HepG2 (cell line): ENCODE data around the gene OGFOD3. TPM values are rescaled to one million over a fixed set of nuclear protein-coding genes. Genes with fewer than 3 reads are reported as not detected.
A peak's percentile ranks its signal among the peaks of the same experiment; 100 is the strongest.

ENCODE experiments used
- AHR ChIP-seq: IDR thresholded peaks from 2 replicates; pipeline ENCODE4 v1.6.1; 2018; ENCODE audit warnings: missing genetic modification reagents, missing compliant biosample characterization
- DZIP1 ChIP-seq: sonication (generic); formaldehyde crosslinking; IDR thresholded peaks from 2 replicates; pipeline ENCODE4 v1.5.0; 2020; ENCODE audit warnings: mild to moderate bottlenecking, missing genetic modification reagents
- ISX ChIP-seq: sonication (generic); formaldehyde crosslinking; conservative IDR thresholded peaks from 2 replicates; pipeline ENCODE4 v1.5.0; 2020; ENCODE audit warnings: missing genetic modification reagents
- RXRB ChIP-seq: IDR thresholded peaks from 2 replicates; pipeline ENCODE4 v1.6.1; 2016; ENCODE audit warnings: borderline replicate concordance, missing genetic modification reagents, missing compliant biosample characterization
- ZBTB39 ChIP-seq: sonication (generic); formaldehyde crosslinking; IDR thresholded peaks from 2 replicates; pipeline ENCODE4 v1.5.0; 2020; ENCODE audit warnings: missing genetic modification reagents
- ZC3H13 ChIP-seq: sonication (generic); formaldehyde crosslinking; IDR thresholded peaks from 2 replicates; pipeline ENCODE4 v1.8.1; 2023; ENCODE audit warnings: mild to moderate bottlenecking, missing genetic modification reagents, moderate library complexity
- ZHX2 ChIP-seq, 2 experiments: sonication (generic) in 1 of 2; formaldehyde crosslinking in 1 of 2; IDR thresholded peaks; 2 replicates each; pipeline versions ENCODE4 v1.6.1 to v1.9.0; 2014 to 2022; ENCODE audit warnings: antibody characterized with exemption in 1 of 2, borderline replicate concordance in 1 of 2, inconsistent platforms in 1 of 2, low read depth in 1 of 2, missing genetic modification reagents in 1 of 2
- ZNF430 ChIP-seq: sonication (generic); formaldehyde crosslinking; IDR thresholded peaks from 2 replicates; pipeline ENCODE4 v1.9.0; 2021; ENCODE audit warnings: mild to moderate bottlenecking, missing genetic modification reagents
- ZNF503 ChIP-seq: sonication (generic); formaldehyde crosslinking; IDR thresholded peaks from 2 replicates; pipeline ENCODE4 v1.4.0; 2020; ENCODE audit warnings: missing genetic modification reagents
- ZNF552 ChIP-seq: sonication (generic); formaldehyde crosslinking; IDR thresholded peaks from 2 replicates; pipeline ENCODE4 v1.9.0; 2022; ENCODE audit warnings: missing genetic modification reagents, mild to moderate bottlenecking, borderline replicate concordance
- ZNF556 ChIP-seq: sonication (generic); formaldehyde crosslinking; IDR thresholded peaks from 2 replicates; pipeline ENCODE4 v1.4.0; 2020; ENCODE audit warnings: mild to moderate bottlenecking, missing genetic modification reagents, borderline replicate concordance
- polyA plus RNA-seq, 8 experiments: library from polyadenylated mRNA; depleted of rRNA in 3 of 8; stranded (reverse) in 7 of 8; unstranded in 1 of 8; fragments of >200 nt; fragmentation: Illumina TruSeq in 4 of 8; extraction: Trizol in 4 of 8; gene quantifications; 2 replicates each; pipeline versions ENCODE4 v1.2.1 to v1.2.3, GENCODE V29; 2011 to 2016; ENCODE audit warnings: low read depth in 4 of 8, missing spikeins in 1 of 8, mixed read lengths in 1 of 8; ENCODE audit not compliant: insufficient read depth in 1 of 8
- total RNA-seq, 5 experiments: library from RNA; depleted of rRNA; stranded (reverse); fragments of >200 nt; fragmentation: Illumina TruSeq; extraction: Trizol; gene quantifications; 2 replicates each; pipeline ENCODE4 v1.2.3, GENCODE V29; 2016; ENCODE audit warnings: low read depth in 1 of 5

The OGFOD3 gene
- total and polyA plus RNA-seq, 2 of the 13 experiments (the other 11 are each of a cell fraction or from before 2014, with no cell fraction given), result 40.0 to 42.1 TPM

GRCh38 chr17:82342361-82343079 is 75.9 kb downstream of the OGFOD3 start (continued):
- TF ChIP-seq ZHX2 (IDR thresholded peaks at IDR 0.05; ENCODE audit: low read depth) (no peak), ZHX2 (CRISPR knock-in tag; IDR thresholded peaks at IDR 0.05; ENCODE audit: borderline replicate concordance) (no peak), ZC3H13 (CRISPR knock-in tag) (0 out of 2 replicates have a peak, but pooled peaks have one; percentile 37), ZNF430 (CRISPR knock-in tag) (no peak; the same call in 1 of the 2 replicates), RXRB (CRISPR knock-in tag) (peak; percentile 4; the same call in 1 of the 2 replicates), AHR (0 out of 2 replicates have a peak, but pooled peaks have one; percentile 19), ZNF503 (CRISPR knock-in tag) (no peak), ZBTB39 (CRISPR knock-in tag) (no peak), ZNF552 (CRISPR knock-in tag) (no peak), DZIP1 (CRISPR knock-in tag) (no peak), ZNF556 (CRISPR knock-in tag) (no peak), ISX (no peak)
- TF ChIP-seq, all 625 proteins: peak for 61
